NCI-H2196 (cell line): ENCODE data around the gene SPTSSB.
A peak's percentile ranks its signal among the peaks of the same experiment; 100 is the strongest.

Experiments used
- DNase-seq: peaks from one replicate; lab custom pipeline; 2025; ENCODE audit not compliant: unreplicated experiment; lab: John Stamatoyannopoulos, UW

SPTSSB gene

DNA sequence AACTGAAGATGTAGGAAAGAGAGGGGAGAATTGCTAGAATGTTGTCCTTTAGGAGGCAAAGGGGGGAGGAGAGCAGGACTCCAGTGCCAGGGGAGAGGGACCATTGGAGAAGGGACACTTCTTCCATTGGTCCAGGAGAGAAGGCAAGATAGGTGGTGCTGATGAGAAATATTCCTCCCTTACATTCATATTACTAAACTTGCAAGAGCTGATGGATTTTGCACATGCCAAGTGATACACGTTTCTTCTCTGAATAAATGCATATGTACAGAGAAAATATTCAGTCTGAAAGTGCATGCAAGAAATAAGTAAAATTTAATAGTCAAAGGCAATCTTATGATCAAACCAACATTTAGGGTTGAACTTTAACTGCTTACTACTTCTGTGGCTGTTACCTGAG lies 21.5 kb upstream of the SPTSSB start:
- no peak for DNase-seq

- no peak for DNase-seq
Measured at GRCh38 chr3:161390200-161390599, 18.9 kb upstream of the SPTSSB start.

- DNase-seq, result no peak
Measured at GRCh38 chr3:161389445-161390035, 18.2 kb upstream of the SPTSSB start.

- DNase-seq, result no peak
Measured at GRCh38 chr3:161388855-161389254, 17.5 kb upstream of the SPTSSB start.

- DNase-seq, result no peak
Measured at GRCh38 chr3:161386991-161387770, 15.9 kb upstream of the SPTSSB start.

GRCh38 chr3:161372321-161373260 lies 1.3 kb upstream of the SPTSSB start:
- peak; percentile 77 for DNase-seq

DNA sequence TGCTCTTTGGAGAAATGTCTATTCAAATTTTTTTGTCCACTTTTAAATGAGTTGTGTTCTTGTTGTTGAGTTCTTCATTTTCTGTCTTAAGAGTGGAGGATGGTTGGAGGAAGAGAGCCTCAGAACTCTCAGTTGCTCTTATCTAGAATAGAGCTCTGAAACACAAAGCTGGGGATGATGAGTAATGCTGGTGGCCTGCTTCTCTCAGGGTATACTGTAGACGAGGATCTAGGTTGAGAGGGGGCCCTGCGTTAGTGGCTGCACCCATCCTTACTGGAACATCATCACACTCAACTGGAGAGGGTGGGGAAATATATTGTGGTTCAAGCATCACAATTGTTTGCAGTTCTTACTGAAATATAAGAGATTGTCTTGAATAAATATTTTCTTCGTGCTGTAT lies 1.8 kb downstream of the SPTSSB start:
- DNase-seq, result no peak

- no peak for DNase-seq
Measured at GRCh38 chr3:161366094-161366493, 5.2 kb downstream of the SPTSSB start.

DNA sequence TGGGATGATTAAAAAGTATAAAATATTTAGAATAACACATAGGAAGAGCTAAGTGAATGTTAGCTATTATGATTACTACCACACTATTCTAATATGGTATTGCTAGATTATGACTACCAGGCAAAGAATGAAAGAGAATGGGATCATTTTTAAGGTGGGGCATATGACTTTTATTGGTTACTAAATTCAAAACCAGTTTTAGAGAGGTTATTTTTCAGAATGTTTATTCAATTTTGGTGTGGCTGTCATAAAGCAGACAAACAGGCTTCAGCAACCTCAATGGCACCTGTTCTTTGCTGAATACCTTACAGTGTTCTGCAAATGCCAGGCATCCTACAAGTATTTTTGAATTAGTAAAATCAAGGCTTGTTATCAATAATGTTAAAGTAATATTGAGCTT lies 12.8 kb downstream of the SPTSSB start:
- no peak for DNase-seq

- DNase-seq, result no peak
Measured at GRCh38 chr3:161356287-161356686, 15.0 kb downstream of the SPTSSB start.

- no peak for DNase-seq
Measured at GRCh38 chr3:161355508-161355907, 15.8 kb downstream of the SPTSSB start.

DNA sequence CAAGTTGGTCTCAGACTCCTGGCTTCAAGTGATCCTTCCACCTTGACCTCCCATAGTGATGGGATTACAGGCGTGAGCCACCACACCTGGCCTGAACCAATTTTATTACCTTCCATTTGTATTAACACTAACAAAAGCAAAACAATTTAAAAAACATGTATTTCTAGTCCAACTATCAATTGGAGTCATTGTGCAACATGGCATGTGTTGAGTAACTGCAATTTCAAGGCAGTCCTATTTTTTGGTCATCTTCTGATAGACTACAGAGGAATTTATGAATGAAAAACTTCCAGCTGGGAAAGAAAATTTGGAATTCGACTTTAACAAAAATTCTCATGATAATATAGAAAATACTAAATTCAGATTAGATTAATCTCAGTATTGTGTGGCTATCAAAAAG lies 16.8 kb downstream of the SPTSSB start:
- DNase-seq, result no peak

DNA sequence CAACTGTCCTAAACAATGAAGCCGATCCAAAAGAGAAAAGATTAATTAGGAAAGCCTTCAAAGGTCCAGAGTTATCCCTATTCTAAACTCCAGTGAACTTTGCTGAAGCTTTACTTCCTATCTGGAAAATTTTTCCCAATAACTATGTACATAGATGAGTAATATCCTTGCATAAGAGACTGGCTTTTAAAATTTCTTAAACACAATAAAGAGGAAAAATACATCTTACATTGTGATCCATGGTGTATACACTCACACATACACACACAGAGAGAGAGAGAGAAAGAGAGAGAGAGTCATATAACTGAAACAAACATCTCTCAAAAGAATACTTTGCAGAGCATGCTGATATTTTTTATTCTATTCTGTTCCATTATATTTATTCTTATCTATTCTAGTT lies 20.0 kb downstream of the SPTSSB start:
- no peak for DNase-seq

DNA sequence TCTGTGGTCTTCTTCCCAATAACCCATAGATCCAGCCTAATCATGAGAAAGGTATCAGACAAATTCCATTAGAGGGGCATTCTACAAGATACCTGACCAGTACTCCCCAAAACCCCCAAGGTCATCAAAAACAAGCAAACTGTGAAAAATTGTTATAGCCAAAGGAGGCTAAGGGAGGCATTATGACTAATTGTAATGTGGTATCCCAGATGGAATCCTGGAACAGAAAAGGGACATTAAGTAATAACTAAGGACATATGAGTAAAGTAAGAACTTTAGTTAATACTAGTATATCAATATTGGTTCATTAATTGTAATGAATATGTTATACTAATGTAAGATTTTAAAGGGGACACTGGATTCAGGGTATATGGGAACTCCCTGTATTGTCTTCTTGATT lies 20.4 kb downstream of the SPTSSB start:
- no peak for DNase-seq

- DNase-seq, result peak; percentile 42
Measured at GRCh38 chr3:161349529-161350312, 21.6 kb downstream of the SPTSSB start.

DNA sequence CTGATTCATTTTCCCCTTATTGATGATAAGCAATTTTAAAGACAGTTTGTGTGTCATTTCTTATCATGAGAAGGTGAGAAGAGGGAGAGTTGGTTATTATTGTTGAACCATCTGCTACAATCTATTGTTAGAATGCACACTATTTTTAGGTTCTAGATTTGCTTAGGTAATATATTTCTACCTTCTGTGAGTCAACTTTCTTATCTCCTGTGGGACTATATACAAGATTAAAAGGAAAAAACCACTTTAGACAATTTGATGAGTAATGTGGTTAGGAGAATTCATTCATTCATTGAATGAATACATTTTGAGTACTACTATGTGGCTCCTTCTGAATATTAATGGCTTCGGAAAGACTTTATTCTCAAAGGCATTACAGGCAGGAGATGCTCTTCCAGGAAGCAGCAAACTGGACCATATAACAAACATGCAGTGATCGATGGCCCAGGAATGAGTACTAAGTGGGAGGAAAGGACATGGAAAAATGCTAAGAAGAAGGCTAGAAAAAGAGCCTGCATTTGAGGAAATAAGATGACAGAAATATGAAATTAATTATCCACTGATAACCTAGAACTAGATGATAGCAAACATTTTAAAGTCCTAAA lies 22.4 kb downstream of the SPTSSB start:
- DNase-seq, result no peak

DNA sequence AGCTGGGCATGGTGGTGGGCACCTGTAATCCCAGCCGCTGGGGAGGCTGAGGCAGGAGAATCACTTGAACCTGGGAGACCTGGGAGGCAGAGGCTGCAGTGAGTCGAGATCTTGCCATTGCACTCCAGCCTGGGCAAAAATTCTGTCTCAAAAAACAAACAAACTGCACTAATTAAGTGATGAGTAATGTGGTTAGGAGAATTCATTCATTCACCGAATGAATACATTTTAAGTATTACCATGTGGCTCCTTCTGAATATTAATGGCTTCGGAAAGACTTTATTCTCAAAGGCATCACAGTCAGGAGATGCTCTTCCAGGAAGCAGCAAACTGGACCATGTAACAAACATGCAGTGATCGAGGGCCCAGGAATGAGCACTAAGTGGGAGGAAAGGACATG lies 23.6 kb downstream of the SPTSSB start:
- no peak for DNase-seq

DNA sequence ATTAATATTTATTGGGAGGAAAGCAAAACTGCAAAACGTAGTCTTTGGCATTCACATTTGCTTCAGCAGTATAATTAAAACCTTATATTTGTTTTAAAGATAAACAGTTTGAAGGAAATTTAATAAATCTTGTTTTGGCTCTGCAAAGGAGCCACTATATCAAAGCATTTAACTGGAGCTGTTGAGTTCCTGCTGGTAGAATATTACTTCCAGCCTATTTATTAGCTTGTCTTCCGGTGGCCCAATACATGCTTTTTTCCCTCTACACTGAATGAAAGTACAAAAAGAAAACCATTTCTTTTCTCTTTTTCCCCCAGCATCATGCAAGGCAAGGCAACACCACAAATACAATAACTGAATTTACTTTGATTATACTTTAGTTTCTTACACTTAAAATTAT lies 26.3 kb downstream of the SPTSSB start:
- no peak for DNase-seq

DNA sequence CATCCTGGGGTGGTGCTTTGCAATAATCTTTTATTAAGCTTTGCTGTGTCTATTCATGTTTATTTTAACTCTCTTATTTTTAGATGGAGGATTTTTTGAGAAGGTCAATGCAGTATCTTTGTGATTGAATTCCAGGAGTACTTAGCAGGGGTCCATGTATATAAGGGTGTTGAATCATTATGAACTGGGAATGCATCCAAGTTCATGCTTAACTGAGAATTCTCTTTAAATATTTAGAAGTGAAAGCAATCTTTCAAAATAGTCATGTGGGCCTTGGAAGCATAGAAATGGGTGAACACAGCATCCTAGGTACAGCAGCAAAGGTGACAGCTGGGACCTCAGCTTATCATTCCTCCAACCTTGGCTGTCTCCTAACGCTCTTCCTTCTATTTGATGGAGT lies 27.3 kb downstream of the SPTSSB start:
- DNase-seq, result no peak

- DNase-seq, result no peak
Measured at GRCh38 chr3:161343540-161343939, 27.8 kb downstream of the SPTSSB start.

GRCh38 chr3:161342629-161343028 lies 28.7 kb downstream of the SPTSSB start:
- DNase-seq, result no peak
